Gastrocnemius medialis (tissue), 4 donors: ENCODE results near the gene VSNL1. TPM values are rescaled to one million over a fixed set of nuclear protein-coding genes. Genes with fewer than 3 reads are reported as not detected.
"Not testable (repeated sequence)": the region's sequence is repeated elsewhere in the genome, so short reads cannot be mapped to it uniquely, and the experiment has no call there.

Experiments used
- ATAC-seq, 2 donors: fragments of 150-250 bp; one replicate each; pipeline ENCODE4 v1.9.1; 2016
- DNase-seq, 2 donors: peaks; one replicate each; pipeline ENCODE4 v3.0.0-alpha.2; 2019
- H3K27ac ChIP-seq, 4 donors: fragments of 200-600 bp; sonication (generic); 1 replicate in 1 of 4; 2 replicates in 3 of 4; pipeline ENCODE4 v1.5.1; 2016 to 2018; ENCODE audit warnings: mild to moderate bottlenecking in 2 of 4, moderate library complexity in 1 of 4
- H3K27me3 ChIP-seq, 3 donors: fragments of 200-600 bp; sonication (generic) in 2 of 3; 1 replicate in 1 of 3; 2 replicates in 2 of 3; pipeline versions ENCODE4 v1.5.1 to v1.6.0; 2016 to 2019; ENCODE audit warnings: mild to moderate bottlenecking in 1 of 3, moderate library complexity in 1 of 3
- H3K36me3 ChIP-seq, 2 donors: fragments of 200-600 bp; sonication (generic) in 1 of 2; one replicate each; pipeline ENCODE4 v1.5.1; 2017 to 2018
- H3K4me1 ChIP-seq, 2 donors: fragments of 200-600 bp; sonication (generic) in 1 of 2; one replicate each; pipeline ENCODE4 v1.5.1; 2016 to 2017; ENCODE audit warnings: mild to moderate bottlenecking in 2 of 2
- H3K4me3 ChIP-seq, 4 donors: fragments of 200-600 bp; sonication (generic) in 3 of 4; 1 replicate in 1 of 4; 2 replicates in 3 of 4; pipeline ENCODE4 v1.5.1; 2016 to 2019; ENCODE audit warnings: mild to moderate bottlenecking in 2 of 4
- H3K9me3 ChIP-seq, 3 donors: fragments of 200-600 bp; sonication (generic) in 2 of 3; 1 replicate in 1 of 3; 2 replicates in 2 of 3; pipeline ENCODE4 v1.5.1; 2016 to 2019
- CTCF ChIP-seq, 5 experiments: fragments of 450-650 bp in 3 of 5; fragments of 200-600 bp in 2 of 5; sonication (generic) in 2 of 5; IDR thresholded peaks in 4 of 5; conservative IDR thresholded peaks in 1 of 5; 1 replicate in 4 of 5; 2 replicates in 1 of 5; pipeline ENCODE4 v1.5.1; 2016 to 2019; ENCODE audit warnings: antibody characterized with exemption in 5 of 5, mild to moderate bottlenecking in 3 of 5, moderate library complexity in 3 of 5
- POLR2A ChIP-seq, 2 donors: fragments of 450-650 bp; IDR thresholded peaks; one replicate each; pipeline ENCODE4 v1.6.1; 2017; ENCODE audit warnings: antibody characterized with exemption in 2 of 2, mild to moderate bottlenecking in 2 of 2, moderate library complexity in 2 of 2
- in situ Hi-C, 4 donors: fragments of 200-750 bp; cut with MboI; loops; one replicate each; pipeline versions ENCODE4 v1.15.0 to v1.8.0; 2017; ENCODE audit warnings: low sequenced_read_pairs in 4 of 4
- intact Hi-C: fragments of 100-400 bp; cut with DNase I; formaldehyde crosslinking; loops from one replicate; pipeline ENCODE4 v1.15.1; 2023; ENCODE audit warnings: low total_unique reads
- total RNA-seq, 4 donors: library from RNA; depleted of rRNA; stranded (reverse); fragments of >200 nt; gene quantifications; one replicate each; pipeline versions ENCODE4 v1.1.0 to v1.2.3, GENCODE V29; 2016

The VSNL1 gene
- total RNA-seq, 4 donors from 2014 or later, result not detected

GRCh38 chr2:17558878-17559277 is 18.4 kb downstream of the VSNL1 start:
- TF ChIP-seq POLR2A (IDR thresholded peaks at IDR 0.05) (no peak), CTCF (IDR thresholded peaks at IDR 0.05 in 4 of 5, conservative IDR thresholded peaks at IDR 0.05 in 1 of 5) (no peak)
- H3K36me3 ChIP-seq, result no peaks in the 10 kb centered on the region
- in situ Hi-C loops, result no loop called here

GRCh38 chr2:17565726-17566125 is 25.2 kb downstream of the VSNL1 start:
- intact Hi-C loops, result loop anchor here (10.0 kb wide), 1 partner anchor 91 kb away; no protein-coding TSS in a partner anchor
- H3K4me1 ChIP-seq, H3K4me3 ChIP-seq, H3K9me3 ChIP-seq, H3K36me3 ChIP-seq, ATAC-seq, H3K27ac ChIP-seq, in situ Hi-C loops, DNase-seq, H3K27me3 ChIP-seq: not testable (repeated sequence)

More at GRCh38 chr2:17558878-17559277, 18.4 kb downstream of the VSNL1 start:
- no peak for DNase-seq
- intact Hi-C loops, result no loop called here
- Histone ChIP-seq H3K4me3 (no peak overlapping the region), H3K9me3 (no peaks in the 10 kb centered on the region), H3K27ac (no peak overlapping the region), H3K4me1 (no peaks in the 10 kb centered on the region), H3K27me3 (peaks cover 0 to 2% (median 0%) of the 10 kb centered on the region in 3 donors)
- ATAC-seq, result no peak

- no peaks in the 10 kb centered on the region for H3K9me3 ChIP-seq
- no peaks in the 10 kb centered on the region for H3K36me3 ChIP-seq
- in situ Hi-C loops (no loop called here), intact Hi-C loops (no loop called here)
- H3K4me3 ChIP-seq, result no peak overlapping the region
- TF ChIP-seq POLR2A (IDR thresholded peaks at IDR 0.05), result no peak
- TF ChIP-seq CTCF (IDR thresholded peaks at IDR 0.05 in 4 of 5, conservative IDR thresholded peaks at IDR 0.05 in 1 of 5), result no peak
- DNase-seq (no peak), ATAC-seq (no peak)
- H3K27ac ChIP-seq, result no peak overlapping the region
- H3K4me1 ChIP-seq, result no peaks in the 10 kb centered on the region
- H3K27me3 ChIP-seq, result no peaks in the 10 kb centered on the region
These were observed 31.2 kb downstream of the VSNL1 start for GRCh38 chr2:17571681-17572080.

GRCh38 chr2:17573085-17573803 is 32.7 kb downstream of the VSNL1 start:
- in situ Hi-C loops (no loop called here), intact Hi-C loops (no loop called here)
- no peaks in the 10 kb centered on the region for H3K36me3 ChIP-seq
- ATAC-seq (no peak), DNase-seq (no peak)
- TF ChIP-seq POLR2A (IDR thresholded peaks at IDR 0.05) (no peak), CTCF (IDR thresholded peaks at IDR 0.05 in 4 of 5, conservative IDR thresholded peaks at IDR 0.05 in 1 of 5) (no peak)
- no peak overlapping the region for H3K27ac ChIP-seq
- H3K9me3 ChIP-seq, result no peaks in the 10 kb centered on the region
- no peak overlapping the region for H3K4me3 ChIP-seq
- H3K4me1 ChIP-seq, result no peaks in the 10 kb centered on the region
- H3K27me3 ChIP-seq, result no peaks in the 10 kb centered on the region

- DNase-seq (no peak), ATAC-seq (no peak)
- Histone ChIP-seq H3K9me3 (no peaks in the 10 kb centered on the region), H3K27ac (no peak overlapping the region), H3K27me3 (no peaks in the 10 kb centered on the region), H3K4me1 (no peaks in the 10 kb centered on the region), H3K36me3 (no peaks in the 10 kb centered on the region), H3K4me3 (no peak overlapping the region)
- no peak for TF ChIP-seq CTCF (IDR thresholded peaks at IDR 0.05 in 4 of 5, conservative IDR thresholded peaks at IDR 0.05 in 1 of 5)
- no peak for TF ChIP-seq POLR2A (IDR thresholded peaks at IDR 0.05)
- intact Hi-C loops (no loop called here), in situ Hi-C loops (no loop called here)
These were observed 33.3 kb downstream of the VSNL1 start for GRCh38 chr2:17573804-17574175.
